ENCODE measurements around the gene STK26. TPM values are rescaled to one million over a fixed set of nuclear protein-coding genes. Genes with fewer than 3 reads are reported as not detected.

Gene STK26
- total and polyA plus RNA-seq, 4 experiments from 2014 or later = 38.1 to 57.2 (median 45.1) TPM

DNA sequence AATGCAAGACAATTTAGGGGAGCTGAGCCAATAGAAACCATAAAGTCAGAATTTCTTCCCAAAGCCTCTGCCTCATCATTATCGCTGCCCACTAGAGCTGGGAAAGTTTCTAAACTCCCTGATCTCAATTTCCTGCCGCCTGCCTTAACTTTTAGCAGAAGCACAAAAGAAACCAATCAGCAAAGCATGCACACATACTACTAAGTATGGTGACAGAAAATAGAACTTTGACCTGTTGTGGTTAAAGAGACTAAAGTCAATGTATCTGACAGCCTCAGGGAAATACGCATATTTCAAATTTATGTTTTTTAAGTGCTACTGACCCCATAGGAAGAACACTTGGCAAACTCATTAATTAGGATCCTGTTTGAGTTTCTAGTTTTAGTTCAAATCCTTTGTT is 10.1 kb downstream of the STK26 start:
- H3K9me3 ChIP-seq (ENCODE audit: control insufficient read depth in 1 of 2, low read length in 2 of 2) = no peaks in the 10 kb centered on the region
- DNase-seq = no peak
- Mint-ChIP-seq H3K27ac (no peak overlapping the region), H3K36me3 (peaks cover 0 to 9% of the 10 kb centered on the region in 2 donors), H3K9me3 (no peaks in the 10 kb centered on the region), H3K27me3 (no peaks in the 10 kb centered on the region), H3K4me3 (peak overlapping the region in 2 of 8 donors; percentile 8 to 35), H3K4me1 (peaks cover 47 to 73% (median 61%) of the 10 kb centered on the region in 4 donors)
- no peak overlapping the region for H3K27ac ChIP-seq (ENCODE audit: low read depth, low read length)
- intact Hi-C loops (cut with micrococcal nuclease) = no loop called here
- H3K4me1 ChIP-seq (ENCODE audit: insufficient read depth, low read length) = peaks cover 83% of the 10 kb centered on the region
- POLR2A ChIA-PET (ENCODE audit: partially characterized antibody) = interaction anchor here (3.2 kb wide), 1 partner anchor 10 kb away, joined by 16 read pairs; the partner anchor contains the start of gene STK26
- CTCF ChIA-PET (ENCODE audit: partially characterized antibody) = interaction anchor here (0.6 kb wide), 1 partner anchor 59 kb away, joined by 4 read pairs; no protein-coding TSS in a partner anchor
- H3K36me3 ChIP-seq (ENCODE audit: insufficient read depth, low read length) = no peaks in the 10 kb centered on the region
- no peak overlapping the region for H3K4me3 ChIP-seq (ENCODE audit: low read length in 2 of 2)
- no peaks in the 10 kb centered on the region for H3K27me3 ChIP-seq (ENCODE audit: insufficient read depth, low read length)

DNA sequence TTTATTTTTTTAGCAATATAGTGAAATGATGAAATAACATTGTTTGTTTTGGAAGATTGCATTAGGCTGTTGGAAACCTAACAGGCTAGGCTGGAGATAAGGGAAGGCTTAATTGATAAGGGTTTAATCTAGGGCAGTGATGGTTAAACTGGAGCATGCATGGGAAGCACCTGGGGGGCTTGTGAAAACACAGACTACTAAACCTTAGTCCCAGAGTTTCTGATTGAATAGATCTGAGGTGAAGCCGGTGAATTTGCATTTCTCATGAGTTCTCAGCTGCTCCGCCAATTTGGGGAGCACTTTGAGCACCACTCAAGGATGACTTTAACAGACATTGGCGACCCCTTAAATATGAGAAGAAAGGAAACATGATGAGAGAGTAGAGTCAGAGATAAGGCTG is 11.5 kb downstream of the STK26 start:
- H3K4me1 ChIP-seq (ENCODE audit: insufficient read depth, low read length) = peaks cover 75% of the 10 kb centered on the region
- H3K9me3 ChIP-seq (ENCODE audit: control insufficient read depth in 1 of 2, low read length in 2 of 2) = no peaks in the 10 kb centered on the region
- DNase-seq = no peak
- H3K9me3 Mint-ChIP-seq = no peaks in the 10 kb centered on the region
- intact Hi-C loops (cut with micrococcal nuclease) = no loop called here
- peaks cover 38 to 70% (median 53%) of the 10 kb centered on the region in 4 donors for H3K4me1 Mint-ChIP-seq
- no peaks in the 10 kb centered on the region for H3K27me3 ChIP-seq (ENCODE audit: insufficient read depth, low read length)
- peak overlapping the region in 1 of 7 donors; percentile 15 for H3K27ac Mint-ChIP-seq
- ChIA-PET CTCF (ENCODE audit: partially characterized antibody) (no interaction called here), POLR2A (ENCODE audit: partially characterized antibody) (no interaction called here)
- H3K4me3 Mint-ChIP-seq = peak overlapping the region in 1 of 8 donors; percentile 18
- H3K27me3 Mint-ChIP-seq = no peaks in the 10 kb centered on the region
- H3K4me3 ChIP-seq (ENCODE audit: low read length in 2 of 2) = no peak overlapping the region
- H3K27ac ChIP-seq (ENCODE audit: low read depth, low read length) = no peak overlapping the region
- peaks cover 0 to 4% of the 10 kb centered on the region in 2 donors for H3K36me3 Mint-ChIP-seq
- H3K36me3 ChIP-seq (ENCODE audit: insufficient read depth, low read length) = no peaks in the 10 kb centered on the region

DNA sequence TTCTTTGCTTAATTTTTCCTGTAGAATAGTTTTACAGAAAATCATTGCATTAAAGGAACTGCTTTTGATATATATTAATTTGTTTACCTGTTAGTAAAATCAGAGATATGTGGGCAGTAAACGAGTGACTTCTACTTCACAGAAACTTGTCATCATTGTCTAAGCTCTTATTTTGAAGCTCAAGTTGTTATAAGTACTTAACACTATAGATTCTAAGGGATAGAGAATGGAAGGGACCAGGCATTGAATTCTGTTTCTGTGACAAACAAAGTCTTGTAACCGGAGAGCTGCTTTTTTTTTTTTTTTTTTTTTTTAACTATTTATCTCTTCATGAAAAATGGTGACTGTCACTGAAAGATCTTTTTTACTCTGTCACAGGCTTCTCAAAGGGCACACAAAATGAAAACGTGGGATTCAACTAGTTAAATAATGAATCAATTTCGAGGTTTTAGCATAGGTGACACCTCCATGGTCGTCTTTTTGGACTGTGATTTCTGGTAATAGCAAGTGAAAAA is 14.4 kb downstream of the STK26 start:
- DNase-seq = no peak
- Histone ChIP-seq H3K36me3 (ENCODE audit: insufficient read depth, low read length) (no peaks in the 10 kb centered on the region), H3K4me3 (ENCODE audit: low read length in 2 of 2) (no peak overlapping the region), H3K27me3 (ENCODE audit: insufficient read depth, low read length) (no peaks in the 10 kb centered on the region), H3K9me3 (ENCODE audit: control insufficient read depth in 1 of 2, low read length in 2 of 2) (no peaks in the 10 kb centered on the region), H3K4me1 (ENCODE audit: insufficient read depth, low read length) (peaks cover 64% of the 10 kb centered on the region), H3K27ac (ENCODE audit: low read depth, low read length) (no peak overlapping the region)
- Mint-ChIP-seq H3K4me3 (no peak overlapping the region), H3K4me1 (peaks cover 28 to 73% (median 50%) of the 10 kb centered on the region in 4 donors), H3K27me3 (no peaks in the 10 kb centered on the region), H3K36me3 (peaks cover 0 to 2% of the 10 kb centered on the region in 2 donors), H3K9me3 (no peaks in the 10 kb centered on the region), H3K27ac (no peak overlapping the region)
- ChIA-PET POLR2A (ENCODE audit: partially characterized antibody) (no interaction called here), CTCF (ENCODE audit: partially characterized antibody) (no interaction called here)
- intact Hi-C loops (cut with micrococcal nuclease) = no loop called here

DNA sequence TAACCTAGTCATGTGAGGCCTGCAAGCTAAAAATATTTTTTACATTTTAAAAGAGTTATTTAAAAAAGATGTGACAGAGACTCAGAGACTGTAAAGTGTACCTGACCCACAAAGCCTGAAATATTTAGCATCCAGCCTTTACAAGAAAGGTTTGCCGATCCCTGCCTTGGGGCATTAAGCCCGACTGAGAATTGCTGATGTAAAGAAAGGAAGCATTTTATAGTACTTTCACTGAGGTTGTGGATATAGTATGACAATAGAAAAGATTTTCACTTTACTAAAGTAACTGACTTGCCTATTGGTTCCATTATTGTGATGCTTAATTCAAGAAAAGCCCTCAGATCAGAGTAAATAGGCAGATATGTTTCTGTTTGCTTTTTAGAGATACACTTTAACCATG is 17.0 kb downstream of the STK26 start:
- DNase-seq = no peak
- intact Hi-C loops (cut with micrococcal nuclease) = no loop called here
- POLR2A ChIA-PET (ENCODE audit: partially characterized antibody) = no interaction called here
- no peaks in the 10 kb centered on the region for H3K36me3 ChIP-seq (ENCODE audit: insufficient read depth, low read length)
- H3K9me3 Mint-ChIP-seq = no peaks in the 10 kb centered on the region
- H3K4me1 ChIP-seq (ENCODE audit: insufficient read depth, low read length) = peaks cover 45% of the 10 kb centered on the region
- H3K27ac Mint-ChIP-seq = no peak overlapping the region
- no peak overlapping the region for H3K4me3 Mint-ChIP-seq
- peaks cover 18 to 62% (median 42%) of the 10 kb centered on the region in 4 donors for H3K4me1 Mint-ChIP-seq
- H3K9me3 ChIP-seq (ENCODE audit: control insufficient read depth in 1 of 2, low read length in 2 of 2) = no peaks in the 10 kb centered on the region
- H3K27ac ChIP-seq (ENCODE audit: low read depth, low read length) = no peak overlapping the region
- peaks cover 0 to 2% of the 10 kb centered on the region in 2 donors for H3K36me3 Mint-ChIP-seq
- H3K27me3 Mint-ChIP-seq = no peaks in the 10 kb centered on the region
- H3K4me3 ChIP-seq (ENCODE audit: low read length in 2 of 2) = no peak overlapping the region
- H3K27me3 ChIP-seq (ENCODE audit: insufficient read depth, low read length) = no peaks in the 10 kb centered on the region
- CTCF ChIA-PET (ENCODE audit: partially characterized antibody) = no interaction called here

DNA sequence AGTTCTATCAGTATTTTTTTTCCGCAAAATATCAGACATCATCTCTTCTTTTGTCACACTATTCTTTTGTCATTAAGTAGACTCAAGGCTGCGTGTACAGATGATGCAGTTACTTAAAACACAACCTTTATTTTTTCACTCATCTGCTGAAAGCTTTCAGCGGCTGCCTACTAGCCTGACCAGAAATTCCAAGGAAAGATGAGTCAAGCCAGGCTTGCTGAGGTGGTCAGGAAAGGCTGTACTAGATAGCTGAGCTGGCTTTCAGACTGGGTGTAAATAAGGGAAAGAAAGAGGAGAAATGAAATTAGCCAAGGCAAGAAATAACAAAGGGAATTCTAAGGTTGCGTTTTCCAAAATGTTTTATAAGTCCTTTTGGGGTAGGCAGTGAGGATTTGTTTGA is 17.9 kb downstream of the STK26 start:
- Histone ChIP-seq H3K9me3 (ENCODE audit: control insufficient read depth in 1 of 2, low read length in 2 of 2) (no peaks in the 10 kb centered on the region), H3K36me3 (ENCODE audit: insufficient read depth, low read length) (no peaks in the 10 kb centered on the region), H3K27me3 (ENCODE audit: insufficient read depth, low read length) (no peaks in the 10 kb centered on the region), H3K27ac (ENCODE audit: low read depth, low read length) (no peak overlapping the region), H3K4me3 (ENCODE audit: low read length in 2 of 2) (no peak overlapping the region), H3K4me1 (ENCODE audit: insufficient read depth, low read length) (peaks cover 42% of the 10 kb centered on the region)
- no peak for DNase-seq
- H3K36me3 Mint-ChIP-seq = no peaks in the 10 kb centered on the region
- POLR2A ChIA-PET (ENCODE audit: partially characterized antibody) = no interaction called here
- intact Hi-C loops (cut with micrococcal nuclease) = no loop called here
- no peaks in the 10 kb centered on the region for H3K9me3 Mint-ChIP-seq
- peaks cover 15 to 64% (median 41%) of the 10 kb centered on the region in 4 donors for H3K4me1 Mint-ChIP-seq
- CTCF ChIA-PET (ENCODE audit: partially characterized antibody) = no interaction called here
- no peak overlapping the region for H3K4me3 Mint-ChIP-seq
- no peak overlapping the region for H3K27ac Mint-ChIP-seq
- H3K27me3 Mint-ChIP-seq = no peaks in the 10 kb centered on the region

DNA sequence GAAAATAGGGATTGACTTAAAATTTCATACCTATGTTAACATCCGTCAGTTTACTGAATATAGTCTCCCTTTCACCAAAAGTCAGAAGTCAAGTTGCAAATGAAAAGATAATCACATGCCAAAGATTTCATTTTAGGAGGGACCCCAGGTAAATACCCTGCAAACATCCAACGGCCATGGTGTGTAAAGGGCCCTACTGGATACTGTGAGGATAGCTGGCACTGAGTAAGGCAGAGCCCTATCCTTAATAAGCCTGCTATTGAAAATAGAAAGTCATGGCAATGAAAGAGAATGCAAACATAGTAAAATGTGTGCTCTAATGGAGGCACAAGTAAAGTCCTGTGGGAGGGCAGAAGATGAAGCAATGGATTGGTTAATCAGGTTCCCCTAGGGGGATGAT is 20.9 kb downstream of the STK26 start:
- no peaks in the 10 kb centered on the region for H3K27me3 Mint-ChIP-seq
- no peaks in the 10 kb centered on the region for H3K9me3 Mint-ChIP-seq
- intact Hi-C loops (cut with micrococcal nuclease) = no loop called here
- no peaks in the 10 kb centered on the region for H3K27me3 ChIP-seq (ENCODE audit: insufficient read depth, low read length)
- no peak overlapping the region for H3K27ac Mint-ChIP-seq
- CTCF ChIA-PET (ENCODE audit: partially characterized antibody) = no interaction called here
- H3K4me1 ChIP-seq (ENCODE audit: insufficient read depth, low read length) = peaks cover 32% of the 10 kb centered on the region
- H3K36me3 ChIP-seq (ENCODE audit: insufficient read depth, low read length) = no peaks in the 10 kb centered on the region
- no peak overlapping the region for H3K27ac ChIP-seq (ENCODE audit: low read depth, low read length)
- H3K4me3 ChIP-seq (ENCODE audit: low read length in 2 of 2) = no peak overlapping the region
- H3K9me3 ChIP-seq (ENCODE audit: control insufficient read depth in 1 of 2, low read length in 2 of 2) = no peaks in the 10 kb centered on the region
- no peak for DNase-seq
- peak overlapping the region in 1 of 8 donors; percentile 32 for H3K4me3 Mint-ChIP-seq
- POLR2A ChIA-PET (ENCODE audit: partially characterized antibody) = no interaction called here
- H3K4me1 Mint-ChIP-seq = peaks cover 16 to 63% (median 37%) of the 10 kb centered on the region in 4 donors
- H3K36me3 Mint-ChIP-seq = no peaks in the 10 kb centered on the region

DNA sequence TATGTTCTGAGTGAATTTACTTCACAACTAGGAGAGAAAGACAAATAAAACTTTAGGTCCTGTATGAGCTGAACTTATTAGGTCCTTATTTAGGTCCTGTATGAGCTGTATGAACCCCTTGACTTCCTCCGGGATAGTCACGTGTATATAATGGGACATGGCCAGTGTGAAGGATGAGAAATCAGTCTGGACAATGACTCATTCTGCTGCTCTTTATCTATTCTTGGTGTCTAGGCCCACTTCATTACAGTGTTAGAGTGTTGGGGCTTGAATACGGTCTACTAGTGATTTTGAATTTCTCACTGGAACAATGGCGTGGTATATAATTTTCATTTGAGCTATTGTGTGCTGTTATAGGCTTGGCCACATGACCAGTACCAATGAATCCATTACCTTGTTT is 21.9 kb downstream of the STK26 start:
- POLR2A ChIA-PET (ENCODE audit: partially characterized antibody) = no interaction called here
- H3K27me3 ChIP-seq (ENCODE audit: insufficient read depth, low read length) = no peaks in the 10 kb centered on the region
- no peaks in the 10 kb centered on the region for H3K27me3 Mint-ChIP-seq
- no peak overlapping the region for H3K27ac Mint-ChIP-seq
- no peak overlapping the region for H3K4me3 ChIP-seq (ENCODE audit: low read length in 2 of 2)
- no peak overlapping the region for H3K27ac ChIP-seq (ENCODE audit: low read depth, low read length)
- H3K36me3 ChIP-seq (ENCODE audit: insufficient read depth, low read length) = no peaks in the 10 kb centered on the region
- H3K36me3 Mint-ChIP-seq = peaks cover under 1 to 1% of the 10 kb centered on the region in 2 donors
- no peak for DNase-seq
- intact Hi-C loops (cut with micrococcal nuclease) = no loop called here
- H3K4me1 Mint-ChIP-seq = peaks cover 17 to 62% (median 31%) of the 10 kb centered on the region in 4 donors
- peaks cover 29% of the 10 kb centered on the region for H3K4me1 ChIP-seq (ENCODE audit: insufficient read depth, low read length)
- CTCF ChIA-PET (ENCODE audit: partially characterized antibody) = no interaction called here
- H3K9me3 Mint-ChIP-seq = no peaks in the 10 kb centered on the region
- no peaks in the 10 kb centered on the region for H3K9me3 ChIP-seq (ENCODE audit: control insufficient read depth in 1 of 2, low read length in 2 of 2)
- H3K4me3 Mint-ChIP-seq = peak overlapping the region in 1 of 8 donors; percentile 35
